ENCODE results near the gene P4HA3.

DNA sequence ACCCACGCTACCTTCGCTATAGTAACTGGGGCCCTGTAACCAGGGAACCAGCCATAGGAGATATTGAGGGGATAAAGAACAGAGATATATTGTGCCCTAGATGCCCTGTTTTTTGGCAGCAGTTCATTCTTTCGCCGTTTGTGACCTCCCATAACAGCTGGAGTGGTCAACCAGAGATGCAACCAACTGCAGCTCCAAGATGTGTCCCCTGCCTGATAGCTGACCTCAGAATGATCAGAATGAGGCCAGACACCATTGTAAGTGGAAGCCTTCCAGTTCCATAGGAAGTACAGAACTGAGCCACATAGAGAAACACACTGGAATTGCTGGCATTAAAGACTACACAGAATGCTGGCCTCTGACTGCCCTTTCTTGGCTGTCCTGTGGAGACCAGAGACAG lies 39.2 kb downstream of the P4HA3 start:
- TF ChIP-seq, protein P1, sequence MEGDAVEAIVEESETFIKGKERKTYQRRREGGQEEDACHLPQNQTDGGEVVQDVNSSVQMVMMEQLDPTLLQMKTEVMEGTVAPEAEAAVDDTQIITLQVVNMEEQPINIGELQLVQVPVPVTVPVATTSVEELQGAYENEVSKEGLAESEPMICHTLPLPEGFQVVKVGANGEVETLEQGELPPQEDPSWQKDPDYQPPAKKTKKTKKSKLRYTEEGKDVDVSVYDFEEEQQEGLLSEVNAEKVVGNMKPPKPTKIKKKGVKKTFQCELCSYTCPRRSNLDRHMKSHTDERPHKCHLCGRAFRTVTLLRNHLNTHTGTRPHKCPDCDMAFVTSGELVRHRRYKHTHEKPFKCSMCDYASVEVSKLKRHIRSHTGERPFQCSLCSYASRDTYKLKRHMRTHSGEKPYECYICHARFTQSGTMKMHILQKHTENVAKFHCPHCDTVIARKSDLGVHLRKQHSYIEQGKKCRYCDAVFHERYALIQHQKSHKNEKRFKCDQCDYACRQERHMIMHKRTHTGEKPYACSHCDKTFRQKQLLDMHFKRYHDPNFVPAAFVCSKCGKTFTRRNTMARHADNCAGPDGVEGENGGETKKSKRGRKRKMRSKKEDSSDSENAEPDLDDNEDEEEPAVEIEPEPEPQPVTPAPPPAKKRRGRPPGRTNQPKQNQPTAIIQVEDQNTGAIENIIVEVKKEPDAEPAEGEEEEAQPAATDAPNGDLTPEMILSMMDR (IDR thresholded peaks at IDR 0.05; ENCODE audit: low read depth, low read length), result no peak
- no peak for TF ChIP-seq EZH2phosphoT487 (IDR thresholded peaks at IDR 0.05; ENCODE audit: low read depth)

Measured in OCI-LY3 (cell line).